Loucy (cell line): ENCODE data around the gene GABBR2.

Source experiments
- CTCF ChIP-seq: fragments of 200-600 bp; sonication (generic); conservative IDR thresholded peaks from 2 replicates; pipeline ENCODE4 v1.5.1; 2014; ENCODE audit warnings: mild to moderate bottlenecking, antibody characterized with exemption, low read length
- EZH2phosphoT487 ChIP-seq: fragments of 200-600 bp; IDR thresholded peaks from 2 replicates; pipeline ENCODE4 v1.6.1; 2018; ENCODE audit warnings: antibody characterized with exemption, mild to moderate bottlenecking, moderate library complexity, borderline replicate concordance

- no peak for TF ChIP-seq CTCF
- no peak for TF ChIP-seq EZH2phosphoT487
These were observed 378.8 kb downstream of the GABBR2 start for GRCh38 chr9:98329904-98330303.
